NOMO-1 treated with DMSO at 0.1 percent for 48 hours (cell line): Measurements from ENCODE around the gene LDB2.

Source experiments
- DNase-seq: peaks from one replicate; lab custom pipeline; 2025; ENCODE audit not compliant: unreplicated experiment; lab: John Stamatoyannopoulos, UW

LDB2 gene

DNA sequence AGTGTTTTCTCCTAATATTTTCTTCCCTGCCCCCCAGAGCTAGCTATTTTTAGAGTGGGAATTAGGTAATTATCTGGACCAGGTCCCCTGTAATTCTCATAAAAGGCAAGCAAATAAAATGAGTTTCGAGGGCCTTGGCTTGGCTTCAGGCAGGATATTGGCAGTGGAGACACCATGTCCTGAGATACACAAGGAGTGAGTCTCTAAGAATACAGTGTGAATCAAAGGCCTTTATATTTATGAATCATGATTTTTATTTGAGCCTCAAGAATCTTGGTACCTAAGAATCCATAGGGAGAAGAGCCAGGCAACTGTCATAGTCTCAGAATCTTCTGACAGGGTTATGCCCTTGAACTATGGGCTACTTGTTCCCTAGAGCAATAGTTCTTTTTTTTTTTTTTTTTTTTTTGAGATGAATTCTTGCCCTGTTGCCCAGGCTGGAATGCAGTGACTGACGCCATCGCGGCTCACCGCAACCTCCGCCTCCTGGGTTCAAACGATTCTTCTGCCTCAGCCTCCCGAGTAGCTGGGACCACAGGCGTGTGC is 205.4 kb downstream of the LDB2 start:
- DNase-seq = no peak

DNA sequence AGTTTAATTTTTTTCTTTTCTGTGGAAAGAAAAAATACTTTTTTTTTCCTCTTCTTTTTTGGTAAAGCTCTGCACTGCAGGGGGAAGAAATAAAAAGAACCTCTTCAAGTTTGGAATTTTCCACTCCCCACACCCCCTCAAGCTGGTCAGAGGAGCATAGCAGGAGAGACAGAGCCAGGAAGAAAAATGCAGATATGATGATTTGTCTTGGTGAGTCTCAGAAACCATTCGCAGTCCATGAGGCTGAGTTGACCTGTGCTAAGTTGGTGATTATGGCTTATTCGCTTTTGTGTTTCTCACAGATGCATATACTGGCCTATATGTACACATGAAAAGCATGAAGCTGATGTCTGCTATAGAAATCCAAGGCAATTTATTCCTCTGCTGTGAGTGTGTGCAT is 205.9 kb downstream of the LDB2 start:
- DNase-seq = no peak

DNA sequence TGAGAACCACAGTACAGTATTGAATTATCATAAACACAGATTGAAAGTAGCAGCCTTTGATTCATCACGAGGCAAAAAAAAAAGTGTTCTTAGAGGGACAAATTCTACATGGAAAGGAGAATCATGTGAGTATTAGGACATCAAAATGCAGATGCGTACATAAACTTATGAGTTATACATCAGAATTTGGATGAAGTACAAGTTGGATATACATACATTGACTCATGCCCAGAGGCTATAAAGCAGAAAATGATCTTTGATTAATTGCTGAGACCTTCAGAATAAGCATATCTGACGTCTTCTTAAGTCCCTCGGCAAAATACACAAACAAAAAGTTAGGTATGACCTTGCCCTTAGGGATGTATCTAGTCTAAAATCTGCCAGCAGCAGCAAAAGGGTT is 206.4 kb downstream of the LDB2 start:
- no peak for DNase-seq

DNA sequence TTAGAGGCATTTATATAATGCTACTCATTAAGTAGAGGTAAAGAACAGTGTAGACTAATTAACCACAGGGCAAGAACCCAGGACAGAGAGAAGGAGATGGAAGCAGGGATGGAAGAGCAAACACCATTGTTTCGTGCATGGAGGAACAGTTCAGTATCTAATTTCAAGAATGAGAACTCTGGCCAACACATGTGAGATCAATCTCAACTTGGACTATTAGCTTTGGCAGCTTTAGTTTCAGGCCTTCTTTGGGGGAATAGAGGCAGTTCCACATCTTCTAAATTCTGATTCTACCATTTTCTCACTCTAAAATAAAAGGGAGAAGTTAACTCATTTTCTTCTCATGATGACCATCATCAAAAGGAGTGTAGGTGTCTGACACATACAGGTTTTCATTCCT is 207.0 kb downstream of the LDB2 start:
- DNase-seq = no peak

DNA sequence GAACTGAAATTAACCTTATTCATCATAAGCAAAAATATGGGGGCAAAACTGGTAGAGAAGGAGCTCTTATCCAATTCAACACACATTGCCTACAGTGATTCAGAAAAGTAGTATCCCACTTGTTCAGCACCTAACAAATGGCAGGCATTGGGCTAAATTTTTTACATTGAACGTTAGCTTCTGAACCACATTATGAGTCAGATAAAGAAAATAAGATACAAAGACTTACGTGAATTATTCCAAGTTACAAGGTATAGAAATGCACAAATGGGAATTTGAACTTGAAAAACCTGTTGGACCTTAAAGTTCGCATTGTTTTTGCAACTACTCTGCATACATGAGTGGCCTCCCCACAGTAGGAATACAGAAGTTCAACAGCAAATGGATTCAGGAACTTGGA is 210.6 kb downstream of the LDB2 start:
- no peak for DNase-seq

DNA sequence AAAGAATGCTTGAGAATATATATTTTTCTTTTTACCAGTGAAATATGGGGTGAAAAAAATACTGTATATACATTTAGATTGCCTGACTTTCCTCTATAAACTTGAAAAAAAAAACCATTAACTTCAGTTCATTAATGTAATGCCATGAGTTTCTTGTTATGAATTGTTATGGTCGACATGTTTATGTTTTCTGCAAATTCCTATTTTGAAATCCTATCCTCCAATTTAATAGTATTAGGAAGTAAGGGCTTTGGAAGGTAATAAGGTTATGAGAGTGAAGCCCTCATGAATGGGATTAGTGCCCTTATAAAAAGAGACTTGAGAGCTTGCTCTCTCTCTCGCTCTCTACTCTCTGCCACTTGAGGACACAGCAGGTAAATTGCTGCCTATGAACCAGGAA is 211.4 kb downstream of the LDB2 start:
- no peak for DNase-seq

DNA sequence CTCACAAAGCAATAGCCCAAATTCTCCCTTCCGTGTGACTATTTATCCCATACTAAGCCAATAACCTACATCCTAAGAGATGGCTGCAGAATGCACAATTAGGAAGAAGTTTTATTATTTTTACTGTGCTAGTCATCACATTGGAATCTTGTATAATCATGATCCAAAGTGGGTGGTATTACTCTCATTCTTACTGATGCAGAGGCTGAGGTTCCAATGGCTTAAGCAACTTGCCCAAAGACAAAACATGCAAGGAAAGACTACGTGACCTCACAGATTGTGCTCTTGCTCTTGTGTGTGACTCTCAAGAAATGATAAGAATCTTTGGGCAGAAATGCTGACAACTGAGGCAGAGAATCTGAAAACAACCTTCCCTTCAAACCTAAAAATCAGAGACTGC is 212.2 kb downstream of the LDB2 start:
- no peak for DNase-seq

DNA sequence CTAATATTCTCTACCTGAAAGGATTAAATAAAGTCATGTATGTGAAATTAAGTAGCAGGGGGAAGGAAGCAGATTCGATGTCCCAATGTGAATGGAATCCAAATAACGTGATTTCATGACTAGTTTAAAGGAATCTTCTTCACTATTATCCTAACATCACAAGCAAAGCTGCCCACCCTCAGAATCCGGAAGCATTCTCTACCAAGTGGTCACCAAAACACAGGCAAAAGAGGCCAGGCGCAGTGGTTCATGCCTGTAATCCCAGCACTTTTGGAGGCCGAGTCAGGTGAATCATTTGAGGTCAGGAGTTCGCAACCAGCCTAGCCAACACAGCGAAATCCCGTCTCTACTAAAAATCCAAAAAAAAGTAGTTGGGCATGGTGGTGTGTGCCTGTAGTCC is 212.9 kb downstream of the LDB2 start:
- DNase-seq = no peak

DNA sequence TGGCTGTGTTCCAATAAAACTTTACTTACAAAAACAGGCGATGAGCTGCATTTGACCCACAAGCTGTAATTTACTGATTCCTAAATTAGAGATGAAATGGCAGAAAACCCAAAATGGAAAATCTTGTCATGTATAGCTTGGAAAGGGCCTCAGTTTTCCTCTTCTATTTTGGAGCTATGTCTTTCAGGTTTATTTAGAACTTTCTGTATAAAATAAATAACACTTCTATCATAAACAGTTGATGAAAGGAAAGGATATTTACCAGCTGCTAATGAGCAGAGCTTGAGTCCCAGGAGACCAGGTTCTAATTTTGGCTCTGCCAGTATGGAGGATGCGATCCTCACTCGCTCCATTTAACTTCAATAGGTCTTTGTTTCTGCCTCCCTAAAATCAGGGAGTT is 213.5 kb downstream of the LDB2 start:
- DNase-seq = no peak

DNA sequence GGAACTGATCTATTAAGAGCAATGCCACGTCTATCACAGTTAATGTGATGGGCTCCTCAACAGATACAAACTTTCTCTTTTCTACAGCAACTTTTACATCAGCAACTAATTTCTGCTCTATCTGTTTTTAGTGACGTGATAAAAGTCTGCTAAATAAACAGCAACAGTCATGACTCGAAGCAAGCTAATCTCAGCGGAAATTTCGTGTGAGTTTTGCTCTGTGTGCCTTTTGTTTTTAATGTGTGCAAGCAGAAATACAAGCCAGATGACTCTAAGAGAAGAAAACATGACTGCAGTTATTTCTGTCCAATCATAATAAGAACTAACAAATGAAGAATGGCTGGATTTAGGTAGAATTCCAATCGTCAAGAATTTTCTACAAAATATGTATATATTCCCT is 214.3 kb downstream of the LDB2 start:
- DNase-seq = no peak

DNA sequence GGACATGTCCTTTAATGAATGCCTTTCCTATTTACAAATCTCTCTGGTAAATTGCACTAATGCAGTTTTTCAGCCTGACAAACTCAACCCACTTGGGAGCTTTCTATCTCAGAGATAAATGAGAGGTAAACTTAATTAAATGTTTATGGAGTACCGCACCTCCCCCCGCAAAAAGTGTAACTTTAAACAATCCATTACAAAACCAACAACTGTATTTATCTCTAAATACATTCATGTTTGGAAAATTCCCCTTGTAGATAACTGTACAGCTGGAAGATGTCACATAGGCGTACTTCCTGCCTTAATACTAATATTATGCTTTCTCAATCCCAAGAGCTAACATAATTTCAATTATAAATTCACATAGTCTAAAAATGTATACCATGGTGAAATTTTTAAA is 215.5 kb downstream of the LDB2 start:
- no peak for DNase-seq

DNA sequence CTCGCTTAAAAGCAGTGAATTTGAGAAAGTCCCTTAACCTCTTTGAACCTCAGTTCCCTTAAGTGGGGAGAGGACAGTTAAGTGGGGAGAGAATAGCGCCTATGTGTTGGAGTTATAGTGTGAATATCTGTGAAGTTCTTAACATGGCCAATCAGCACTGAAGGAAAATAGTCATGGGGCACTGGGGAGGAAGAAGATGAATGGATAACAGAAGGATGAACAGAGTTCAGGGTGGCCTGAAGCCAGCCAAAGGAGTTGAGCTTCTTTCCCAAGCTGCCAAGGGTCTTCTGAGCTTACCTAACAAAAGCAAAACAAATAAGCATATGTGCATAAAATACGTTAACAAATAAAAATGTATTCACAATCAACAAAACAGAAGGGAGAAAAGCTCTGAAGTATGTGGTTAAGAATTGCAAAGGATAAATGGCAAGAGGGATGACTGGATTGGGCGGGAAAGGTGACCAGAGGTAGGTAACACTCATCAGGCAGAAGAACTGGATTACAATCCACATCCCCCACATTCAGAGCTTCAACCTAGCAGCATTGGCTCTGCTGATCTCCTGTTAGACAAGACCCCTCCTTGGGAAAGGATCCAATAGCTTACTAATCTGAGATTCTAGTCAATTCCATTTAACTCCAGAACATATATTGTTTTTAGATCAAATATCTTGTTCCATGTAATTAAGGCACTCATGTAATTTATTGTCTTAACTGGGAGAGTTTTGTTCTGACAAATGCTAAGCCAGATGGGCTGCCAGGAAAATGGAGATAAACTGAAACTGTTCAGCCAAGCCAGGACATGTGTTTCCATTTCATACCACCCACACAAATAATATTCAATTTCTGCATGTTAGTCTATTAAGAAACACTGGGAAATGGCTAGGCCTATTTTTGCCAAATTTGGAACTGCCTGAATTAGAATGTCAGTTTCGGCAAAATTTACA is 221.2 kb downstream of the LDB2 start:
- no peak for DNase-seq

DNA sequence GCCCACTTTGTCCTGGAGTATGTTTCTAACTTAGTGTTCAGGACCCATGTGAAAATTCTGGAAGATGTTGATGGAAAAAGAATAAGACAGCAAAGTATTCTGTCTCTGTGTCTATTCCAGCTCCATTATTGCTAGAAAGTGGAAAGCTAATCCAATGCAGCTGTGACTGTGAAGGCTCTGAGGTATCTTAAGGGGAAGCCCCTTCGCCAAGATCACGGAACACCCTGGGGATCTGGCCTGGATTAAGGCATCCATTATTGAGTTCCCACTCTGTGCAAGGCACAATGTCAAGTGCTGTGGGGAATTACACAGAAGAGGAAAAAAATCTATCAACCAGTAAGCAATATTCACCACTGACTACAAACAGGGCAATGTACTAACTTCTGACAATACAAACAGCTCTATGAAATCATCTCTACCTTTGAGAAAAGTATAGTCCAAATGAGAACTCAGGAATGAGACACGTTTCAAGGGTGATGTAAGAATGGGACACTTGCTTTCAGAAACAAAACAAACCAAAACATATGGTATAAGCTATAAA is 222.1 kb downstream of the LDB2 start:
- DNase-seq = no peak

DNA sequence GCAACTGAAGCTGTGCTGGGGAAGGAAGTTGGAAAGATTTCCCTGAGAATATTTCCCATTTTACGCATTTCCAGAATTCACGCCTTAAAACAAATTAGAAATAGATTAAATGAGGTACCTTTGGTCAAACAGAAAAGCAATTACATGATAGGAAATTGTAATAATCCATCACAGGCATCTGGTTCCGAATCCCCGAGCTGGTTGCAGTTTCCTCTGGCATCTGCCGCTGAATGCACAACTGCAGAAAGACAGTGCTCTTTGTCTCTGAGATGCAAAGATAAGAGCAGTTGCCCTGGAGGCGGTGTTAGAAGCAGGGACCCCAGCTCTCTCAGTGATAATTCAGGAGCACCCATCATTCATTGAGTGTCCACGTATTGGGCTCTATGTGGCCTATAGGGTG is 224.4 kb downstream of the LDB2 start:
- no peak for DNase-seq

DNA sequence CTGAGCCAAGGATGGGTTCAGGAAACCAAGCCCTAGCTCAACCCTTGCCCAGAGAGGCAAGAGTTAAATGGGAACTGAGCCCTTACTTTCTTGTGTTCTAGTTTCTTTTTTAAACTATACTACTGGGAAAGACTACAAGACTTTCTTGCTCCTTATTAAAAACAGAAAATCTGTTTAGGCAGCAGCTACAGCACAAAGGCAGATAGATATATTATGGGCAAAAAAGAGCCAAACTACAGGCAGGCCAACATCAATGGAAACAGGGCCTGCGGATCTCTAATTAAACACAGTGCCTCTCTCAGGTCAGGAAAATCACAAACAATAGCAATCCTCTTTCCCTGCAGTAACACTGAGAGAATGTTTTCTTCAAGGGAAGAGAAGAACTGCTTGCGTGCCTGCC is 226.0 kb downstream of the LDB2 start:
- DNase-seq = no peak

DNA sequence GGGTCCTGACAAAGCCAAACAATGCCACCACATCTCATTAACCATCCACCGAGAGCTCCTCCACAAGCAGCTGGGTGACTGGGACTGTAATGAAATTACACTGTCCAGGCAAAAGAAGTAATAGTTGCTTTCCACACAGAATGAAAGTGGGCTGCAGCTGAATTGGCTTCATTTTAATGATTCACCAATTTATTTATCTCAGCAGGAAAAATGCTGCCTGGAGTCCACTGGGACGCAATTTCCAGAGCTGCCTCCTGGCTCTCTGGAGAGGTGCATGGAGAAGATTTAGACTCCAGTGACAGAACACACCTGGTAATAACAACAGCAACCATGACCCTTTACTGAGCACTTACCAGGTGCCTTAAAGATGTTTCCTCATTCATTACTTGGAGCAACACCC is 226.7 kb downstream of the LDB2 start:
- DNase-seq = no peak

DNA sequence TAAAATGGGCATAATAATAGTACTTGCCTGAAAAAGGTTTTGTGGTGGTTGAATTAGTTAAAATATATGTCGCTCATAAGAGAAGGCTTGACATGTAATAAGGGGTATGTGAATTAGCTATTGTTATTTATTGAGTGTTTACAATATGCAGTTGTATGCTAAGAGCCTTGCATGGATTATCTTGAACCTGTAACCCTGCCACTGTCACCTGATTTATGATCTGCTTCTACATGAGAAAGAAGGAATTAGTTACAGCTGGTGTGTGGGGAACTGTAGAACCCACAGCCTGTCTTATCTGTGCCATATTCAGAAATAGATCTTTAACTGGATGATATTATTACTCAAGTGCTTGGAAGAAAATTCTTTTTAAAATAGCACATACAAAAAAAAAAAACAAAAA is 227.7 kb downstream of the LDB2 start:
- no peak for DNase-seq

DNA sequence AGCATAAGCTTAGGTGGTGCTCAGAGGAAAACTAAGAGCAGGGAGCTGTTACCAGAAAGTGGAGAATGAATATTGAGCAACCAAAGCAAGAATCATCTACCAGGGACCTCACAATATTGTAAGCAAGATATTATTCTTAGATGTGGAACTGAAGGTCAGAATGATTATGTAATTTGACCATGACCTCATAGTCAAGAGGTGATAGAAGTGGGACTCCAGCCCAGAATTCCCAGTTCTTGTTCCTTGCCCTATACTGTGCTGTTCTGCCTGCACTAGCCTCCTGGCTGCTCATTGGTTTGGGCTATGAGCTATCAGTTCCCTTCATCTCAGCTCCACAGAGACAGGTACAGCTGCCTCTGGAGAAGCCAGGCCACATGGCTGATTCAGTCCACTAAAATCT is 229.4 kb downstream of the LDB2 start:
- DNase-seq = no peak

DNA sequence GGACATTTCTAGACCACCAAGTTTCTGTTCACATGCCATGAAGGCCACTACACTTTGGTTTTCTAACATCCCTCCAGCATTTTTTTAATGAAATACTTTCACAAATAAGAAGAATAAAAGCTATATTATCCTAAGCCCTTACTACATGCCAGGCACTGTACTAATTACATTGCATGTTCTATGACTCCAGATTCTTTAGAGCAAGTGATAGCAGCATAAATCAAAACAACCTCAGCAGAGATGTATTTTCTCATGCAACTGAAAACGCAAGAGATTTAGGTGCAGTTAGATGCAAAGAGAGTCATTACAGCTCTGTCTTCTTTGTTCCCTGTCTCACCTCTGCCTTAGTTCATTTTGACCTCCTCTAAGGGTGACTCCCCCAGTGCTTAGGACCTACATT is 230.0 kb downstream of the LDB2 start:
- no peak for DNase-seq

DNA sequence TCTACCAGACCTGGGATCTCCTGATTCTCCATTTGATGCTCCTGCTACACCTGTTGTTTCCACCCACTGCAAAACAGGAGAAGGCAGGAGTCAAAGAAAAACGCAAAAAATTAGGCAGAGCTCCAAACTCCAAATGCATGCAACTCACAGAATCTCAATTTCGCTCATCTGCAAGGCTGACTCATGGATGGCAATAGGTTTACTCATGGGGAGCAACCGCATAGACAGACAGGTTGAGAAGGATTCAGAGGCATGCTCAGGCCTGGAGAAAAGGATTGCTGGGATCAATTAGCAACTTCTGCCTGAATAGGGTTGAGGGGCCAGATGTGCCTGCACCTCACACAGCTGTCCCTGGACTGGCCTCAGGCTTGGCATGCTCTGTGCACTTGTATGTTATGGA is 231.0 kb downstream of the LDB2 start:
- DNase-seq = no peak

DNA sequence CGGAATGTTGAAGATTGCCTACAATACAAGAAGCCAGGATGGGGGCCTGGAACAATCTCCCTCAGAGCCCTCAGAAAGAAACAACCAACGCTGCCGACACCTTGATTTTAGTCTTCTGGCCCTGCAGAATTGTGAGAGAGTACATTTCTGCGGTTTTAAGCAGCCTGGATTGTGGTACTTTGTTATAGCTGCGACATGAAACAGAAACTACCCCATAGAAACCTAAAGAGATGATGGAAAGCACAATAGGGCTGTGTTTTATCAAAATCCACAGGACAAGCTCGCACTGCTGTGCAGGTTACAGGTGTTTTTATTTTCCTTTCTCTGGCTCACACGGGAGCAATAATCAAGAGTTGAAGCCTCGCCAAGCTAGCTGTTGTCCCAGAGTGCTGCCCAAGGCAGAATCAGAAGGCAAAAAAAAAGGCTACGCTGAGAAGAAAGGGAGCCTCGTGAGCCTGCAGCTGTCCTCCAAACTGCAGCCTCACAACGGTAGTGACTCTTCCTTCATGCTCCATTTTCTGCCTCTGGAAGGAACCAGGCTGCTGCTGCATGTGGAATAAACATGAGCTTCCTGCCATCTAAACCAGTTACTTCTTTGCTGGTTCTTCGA is 232.4 kb downstream of the LDB2 start:
- DNase-seq = no peak

DNA sequence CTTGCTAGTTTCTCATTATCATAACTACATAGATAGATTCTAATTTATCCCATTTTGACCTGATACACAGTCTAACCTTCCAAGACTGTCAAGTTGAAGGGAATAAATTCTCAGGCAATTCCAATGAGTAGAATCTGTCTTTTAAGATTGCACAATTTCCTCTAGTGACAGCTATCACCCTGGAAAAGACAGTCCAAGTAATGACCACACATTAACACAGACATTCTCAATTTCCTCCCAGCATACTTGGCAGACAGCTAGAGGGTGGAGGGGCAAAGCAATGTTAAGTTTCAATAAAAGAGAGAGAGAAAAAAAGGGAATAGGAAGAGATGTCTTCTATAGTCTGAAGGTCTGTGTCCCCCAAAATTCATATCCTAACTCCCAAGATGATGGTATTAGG is 234.7 kb downstream of the LDB2 start:
- DNase-seq = no peak
